CD4-positive, alpha-beta T cell treated with Interleukin-15 for 1 hour (primary cell): ENCODE measurements around the gene OTOG.
A peak's percentile ranks its signal among the peaks of the same experiment; 100 is the strongest.

ENCODE experiments used
- DNase-seq: peaks from one replicate; pipeline ENCODE4 v3.0.0-alpha.2; 2020

The OTOG gene

GRCh38 chr11:17588721-17589120 lies 41.7 kb downstream of the OTOG start:
- DNase-seq: no peak

DNA sequence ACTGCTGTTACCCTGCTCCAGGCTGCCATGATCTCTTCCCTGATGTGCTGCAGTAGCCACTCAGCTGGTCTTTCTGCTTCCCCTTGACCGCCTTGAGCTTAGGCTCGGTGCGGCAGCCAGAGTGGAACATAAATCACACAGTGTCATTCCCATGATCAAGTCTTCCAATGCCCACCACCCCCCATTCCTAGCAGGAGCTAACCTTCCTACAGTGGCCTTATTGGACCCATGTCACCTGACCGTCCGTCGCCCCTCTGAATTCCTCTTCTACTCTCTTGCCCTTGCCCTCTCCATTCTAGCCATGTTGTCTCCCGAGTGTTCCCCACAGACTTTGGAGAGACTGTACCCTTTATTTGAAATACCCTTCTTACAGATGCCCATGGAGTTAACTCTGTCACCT lies 43.4 kb downstream of the OTOG start:
- no peak for DNase-seq

- no peak for DNase-seq
Observed at GRCh38 chr11:17591293-17591692, 44.2 kb downstream of the OTOG start.

- no peak for DNase-seq
Observed at GRCh38 chr11:17593466-17594245, 46.6 kb downstream of the OTOG start.

DNA sequence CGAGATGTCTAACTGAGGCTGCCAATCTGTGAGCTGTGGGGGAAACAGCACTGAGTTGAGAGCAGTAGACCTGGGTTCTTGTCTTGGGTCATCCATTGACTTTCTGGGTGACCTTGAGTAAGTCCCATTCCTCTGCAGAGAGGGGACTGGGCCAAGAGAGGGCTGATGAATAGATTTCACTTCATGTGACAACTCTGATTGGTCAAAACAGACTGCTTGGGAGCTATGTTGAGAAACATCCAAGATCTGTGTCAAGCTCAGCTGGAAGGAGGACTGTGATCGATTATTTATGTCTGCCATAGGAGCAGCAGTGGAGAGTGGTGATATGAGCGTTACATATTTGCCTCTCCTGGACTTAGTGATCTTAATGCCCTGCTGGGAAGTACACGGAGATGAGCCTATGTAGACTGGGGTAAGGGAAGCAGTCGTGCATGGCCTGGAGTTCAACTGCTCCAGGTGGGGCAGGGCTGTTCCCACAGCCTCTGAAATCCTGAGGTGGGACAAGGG lies 47.7 kb downstream of the OTOG start:
- DNase-seq: no peak

DNA sequence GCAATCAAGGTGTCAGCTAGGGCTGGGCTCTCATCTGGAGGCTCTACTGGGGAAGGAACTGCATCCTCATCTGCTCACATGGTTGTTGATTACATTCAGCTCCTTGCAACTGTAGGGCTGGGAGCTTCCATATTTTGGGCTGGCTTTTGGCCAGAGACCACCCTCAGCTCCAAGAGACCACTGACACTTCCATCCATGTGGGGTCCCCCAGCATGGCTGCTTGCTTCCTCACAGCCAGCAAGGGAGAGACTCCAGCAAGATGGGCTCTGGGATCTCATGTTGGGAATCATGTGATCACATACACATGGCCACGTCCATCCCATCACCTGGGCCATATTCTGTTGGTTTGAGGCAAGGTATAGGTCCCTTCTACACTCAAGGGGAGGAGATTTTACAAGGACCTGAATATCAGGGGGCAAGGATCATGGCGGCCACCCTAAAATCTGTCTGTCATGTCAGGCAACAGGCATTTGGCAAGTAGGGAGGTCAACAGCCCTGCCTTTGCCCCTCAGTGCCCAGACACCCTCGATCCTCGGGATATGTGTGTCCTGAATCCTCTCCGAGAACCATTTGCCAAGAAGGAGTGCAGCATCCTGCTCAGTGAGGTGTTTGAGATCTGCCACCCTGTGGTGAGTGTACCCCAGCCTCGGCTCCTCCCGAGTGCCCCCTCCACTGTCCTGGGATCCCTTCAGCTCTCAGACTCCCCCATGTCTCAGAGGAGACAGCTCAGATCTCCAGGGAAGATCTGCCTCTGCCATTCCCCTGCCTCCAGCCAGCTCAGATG lies 48.7 kb downstream of the OTOG start:
- DNase-seq: no peak

DNA sequence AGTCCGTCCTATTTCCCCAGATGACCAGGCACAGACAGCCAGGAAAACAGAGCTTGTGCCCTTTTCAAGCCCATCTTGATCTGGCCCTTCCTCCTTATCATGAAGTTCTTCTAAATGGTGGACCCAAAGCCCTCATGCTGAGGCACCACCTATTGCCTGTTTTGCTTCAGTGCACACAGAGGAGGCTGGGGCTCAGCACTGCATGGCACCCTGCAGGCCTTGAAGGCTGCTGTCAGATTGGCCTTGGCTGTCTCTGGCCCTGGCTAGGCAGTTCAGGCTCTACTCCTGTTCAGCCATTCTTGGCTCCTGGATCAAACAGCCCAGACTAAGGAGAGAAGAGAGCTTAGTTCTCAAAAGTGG lies 49.2 kb downstream of the OTOG start:
- DNase-seq: no peak

DNA sequence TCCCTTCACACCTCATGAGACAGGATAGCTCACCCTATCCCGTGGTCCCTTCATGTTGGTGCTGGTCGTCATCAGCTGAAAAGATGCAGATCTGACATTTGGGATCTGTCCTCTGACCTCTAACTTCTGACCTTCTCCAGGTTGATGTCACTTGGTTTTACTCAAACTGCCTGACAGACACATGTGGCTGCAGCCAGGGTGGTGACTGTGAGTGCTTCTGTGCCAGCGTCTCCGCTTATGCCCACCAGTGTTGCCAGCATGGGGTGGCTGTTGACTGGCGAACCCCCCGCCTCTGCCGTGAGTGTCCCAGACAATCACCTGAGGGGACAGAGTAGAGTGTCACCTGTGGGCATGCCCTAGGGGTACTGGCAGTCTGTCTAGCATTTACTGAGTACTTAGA lies 49.7 kb downstream of the OTOG start:
- no peak for DNase-seq

- no peak for DNase-seq
Observed at GRCh38 chr11:17597770-17598169, 50.7 kb downstream of the OTOG start.

GRCh38 chr11:17598700-17599459 lies 51.8 kb downstream of the OTOG start:
- peak; percentile 32 for DNase-seq

- DNase-seq: no peak
Observed at GRCh38 chr11:17599460-17599925, 52.4 kb downstream of the OTOG start.

GRCh38 chr11:17600316-17601255 lies 53.5 kb downstream of the OTOG start:
- DNase-seq: no peak

DNA sequence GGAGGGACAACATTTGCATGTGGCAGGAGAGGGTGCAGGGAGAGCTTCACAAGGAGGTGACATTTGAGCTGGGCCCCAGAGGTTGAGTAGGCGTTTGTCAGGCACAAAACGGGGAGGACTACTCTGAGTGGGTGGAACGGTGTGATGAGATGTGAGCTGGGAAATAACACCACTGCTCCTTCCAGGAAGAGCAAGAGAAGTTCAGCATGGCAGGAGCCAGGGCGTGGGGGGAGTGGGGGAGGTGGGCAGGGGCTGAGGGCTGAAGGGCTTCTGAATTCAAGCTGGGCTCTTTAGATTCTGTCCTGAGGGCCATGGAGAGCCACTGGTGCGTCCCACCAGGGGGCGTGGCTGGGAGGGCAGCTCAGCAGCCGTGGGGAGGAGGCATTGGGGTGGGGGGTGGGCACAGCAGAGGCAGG lies 54.2 kb downstream of the OTOG start:
- no peak for DNase-seq

DNA sequence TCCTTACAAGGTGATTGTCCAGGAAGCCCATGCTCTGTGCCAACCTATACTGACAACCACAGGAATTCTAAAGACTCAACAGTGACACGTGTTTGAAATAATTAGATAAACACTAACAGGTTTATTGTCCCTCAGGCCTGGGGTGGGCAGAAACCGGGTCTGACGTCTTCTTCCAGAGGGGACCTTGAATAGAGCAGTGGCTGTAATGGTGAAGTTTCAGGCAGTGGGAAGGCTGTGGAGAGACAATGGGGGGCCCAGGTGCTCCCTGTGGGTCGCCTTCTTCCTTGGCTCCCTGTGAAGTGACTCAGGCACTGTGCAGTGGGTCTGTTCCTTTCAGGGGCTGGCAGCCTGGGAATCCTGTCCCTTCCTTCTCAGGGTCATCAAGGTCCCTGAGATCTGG lies 54.6 kb downstream of the OTOG start:
- DNase-seq: no peak

DNA sequence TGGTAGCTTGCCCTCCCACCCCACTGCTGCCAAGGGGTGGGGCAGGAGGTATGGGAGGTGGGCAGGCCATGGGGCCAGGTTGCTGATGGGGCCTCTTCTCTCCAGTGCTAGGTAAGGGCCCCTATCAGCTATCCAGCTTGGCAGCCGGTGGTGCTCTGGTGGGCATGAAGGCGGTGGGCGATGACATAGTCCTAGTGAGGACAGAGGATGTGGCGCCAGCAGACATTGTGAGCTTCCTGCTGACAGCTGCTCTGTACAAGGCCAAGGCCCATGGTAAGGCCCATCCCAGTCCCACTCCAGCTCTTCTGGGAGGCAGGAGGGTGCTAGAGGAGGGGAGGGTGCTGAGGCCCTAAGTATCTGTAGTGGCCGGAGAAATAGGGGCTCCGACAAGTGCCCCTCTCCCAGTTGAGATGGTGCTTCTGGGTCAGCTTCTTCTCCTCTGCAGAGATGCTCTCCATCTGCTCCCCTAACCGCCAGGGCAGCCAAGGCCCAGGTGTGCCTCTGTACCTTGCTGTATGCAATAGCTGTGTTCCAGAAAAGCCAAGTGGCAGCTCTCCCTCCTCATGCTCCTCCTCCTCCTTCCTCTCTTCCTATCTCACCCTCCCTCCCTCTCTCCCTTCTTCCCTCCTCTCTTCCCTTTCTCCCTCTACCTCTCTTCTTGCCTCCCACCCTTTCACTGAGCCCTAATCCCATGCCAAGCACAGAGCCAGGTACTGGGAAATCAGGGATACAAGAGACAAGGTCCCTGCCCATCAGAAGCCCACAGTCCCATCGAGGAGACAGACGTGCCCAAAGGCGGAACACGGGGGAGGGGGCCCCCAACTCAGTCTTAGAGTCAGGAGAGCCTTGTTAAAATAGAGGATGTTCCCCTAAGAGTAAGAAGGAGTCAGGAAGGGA lies 55.3 kb downstream of the OTOG start:
- DNase-seq: no peak

DNA sequence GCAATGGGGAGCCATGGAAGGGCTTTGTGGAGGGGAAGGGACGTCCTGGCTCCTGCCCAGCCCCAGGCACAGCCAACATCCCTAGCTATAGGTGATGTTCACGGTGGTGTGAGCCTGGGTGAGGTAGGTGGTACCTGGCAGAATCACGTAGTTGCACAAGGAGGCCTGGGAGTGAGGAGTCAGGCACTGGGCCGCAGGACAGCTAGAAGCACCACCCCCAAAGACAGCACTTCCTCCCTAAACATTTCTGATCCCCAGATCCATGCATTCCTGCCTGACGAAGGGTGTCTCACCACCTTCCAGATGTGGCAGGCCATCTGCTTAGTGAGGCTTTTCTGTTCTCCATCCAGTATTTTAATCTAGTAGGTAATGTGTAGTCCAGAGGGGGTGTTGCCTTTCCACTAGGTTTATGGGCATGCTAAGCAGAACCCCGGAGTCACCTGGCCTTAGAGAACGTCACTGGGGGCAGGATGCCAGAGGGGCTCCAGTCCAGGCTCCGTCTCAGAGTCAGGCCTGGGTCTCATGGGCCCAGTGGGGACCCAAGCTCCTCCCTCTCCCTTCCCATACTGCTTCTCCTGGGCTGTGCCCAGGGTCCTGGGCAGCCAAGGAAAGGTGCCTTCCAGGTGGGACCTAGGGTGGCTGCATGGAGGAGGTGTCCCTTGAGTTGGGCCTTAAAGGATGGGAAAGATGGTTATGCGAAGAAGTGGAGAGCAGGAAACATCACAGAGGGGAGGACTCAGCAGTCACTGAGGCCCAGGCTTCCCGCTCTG lies 56.2 kb downstream of the OTOG start:
- no peak for DNase-seq

- DNase-seq: no peak
Observed at GRCh38 chr11:17604201-17604914, 57.3 kb downstream of the OTOG start.

DNA sequence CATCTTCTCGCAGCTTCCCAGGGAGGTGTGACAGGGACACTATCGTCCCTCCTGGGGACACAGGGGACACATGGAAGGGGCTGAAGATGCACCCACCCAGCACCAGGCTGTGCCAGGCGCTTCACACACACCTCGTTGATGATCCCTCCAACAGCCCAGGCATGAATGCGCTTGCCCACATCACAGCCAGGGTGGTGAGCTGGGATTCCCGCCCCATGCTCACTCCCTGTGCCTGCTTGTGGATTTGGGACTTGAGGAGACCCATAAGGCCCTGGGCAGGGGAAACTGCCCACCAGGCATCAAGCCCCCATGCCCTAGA lies 57.8 kb downstream of the OTOG start:
- no peak for DNase-seq

GRCh38 chr11:17605651-17606122 lies 58.6 kb downstream of the OTOG start:
- no peak for DNase-seq
